Superior temporal gyrus (tissue), 1 donor: ENCODE data around the gene NOX5.
"Not testable (repeated sequence)": the region's sequence is repeated elsewhere in the genome, so short reads cannot be mapped to it uniquely, and the experiment has no call there.

ENCODE experiments used
- DNase-seq: peaks from one replicate; pipeline ENCODE4 v3.0.0-alpha.2; 2016; ENCODE audit errors: extremely low spot score

Gene NOX5

GRCh38 chr15:69058830-69059556 is 44.5 kb downstream of the NOX5 start:
- DNase-seq: peak; percentile 98

GRCh38 chr15:69059557-69059943 is 45.1 kb downstream of the NOX5 start:
- DNase-seq: no peak

DNA sequence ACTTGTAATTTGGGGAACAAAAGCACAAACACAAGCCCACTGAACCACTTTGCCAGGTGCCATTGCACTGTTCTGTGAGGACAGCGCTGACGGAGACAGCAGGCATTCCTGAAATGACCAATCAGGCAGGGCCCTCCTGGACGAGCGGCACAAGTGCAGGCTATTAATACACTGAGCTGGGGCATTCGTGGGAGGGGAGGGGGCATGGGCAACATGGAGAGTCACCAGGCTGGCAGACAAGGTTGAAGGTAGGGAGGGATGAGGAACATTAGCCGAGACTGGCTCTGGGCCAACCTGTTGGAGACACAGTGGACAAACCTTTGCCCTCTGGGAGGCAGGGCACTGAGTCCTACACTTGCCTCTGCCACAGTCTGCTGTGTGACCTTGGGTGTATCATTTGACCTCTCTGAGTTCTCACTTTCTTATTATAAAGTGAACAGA is 45.6 kb downstream of the NOX5 start:
- no peak for DNase-seq

GRCh38 chr15:69060744-69061143 is 46.2 kb downstream of the NOX5 start:
- DNase-seq: no peak

- DNase-seq: no peak
Observed at GRCh38 chr15:69061414-69061842, 46.9 kb downstream of the NOX5 start.

DNA sequence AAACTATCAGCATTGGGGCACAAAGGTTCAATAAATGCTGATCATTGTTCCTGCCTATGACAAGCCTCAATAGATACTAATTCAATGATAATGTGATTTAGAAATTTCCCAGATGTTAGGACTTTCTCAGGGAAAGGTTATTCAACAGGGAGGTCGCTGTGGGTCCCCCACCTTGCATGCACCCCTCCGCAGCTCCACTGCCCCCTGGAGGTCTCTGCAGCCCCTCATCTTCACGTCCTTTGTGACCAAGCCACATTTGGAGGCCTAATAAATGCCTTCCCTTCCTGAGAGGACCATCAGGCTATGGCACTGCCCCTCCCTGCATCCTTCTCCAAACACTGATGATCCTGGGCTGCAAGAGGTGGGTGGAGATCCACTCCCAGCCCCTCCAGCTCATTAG is 50.2 kb downstream of the NOX5 start:
- no peak for DNase-seq

- DNase-seq: no peak
Observed at GRCh38 chr15:69066007-69066995, 51.8 kb downstream of the NOX5 start.

DNA sequence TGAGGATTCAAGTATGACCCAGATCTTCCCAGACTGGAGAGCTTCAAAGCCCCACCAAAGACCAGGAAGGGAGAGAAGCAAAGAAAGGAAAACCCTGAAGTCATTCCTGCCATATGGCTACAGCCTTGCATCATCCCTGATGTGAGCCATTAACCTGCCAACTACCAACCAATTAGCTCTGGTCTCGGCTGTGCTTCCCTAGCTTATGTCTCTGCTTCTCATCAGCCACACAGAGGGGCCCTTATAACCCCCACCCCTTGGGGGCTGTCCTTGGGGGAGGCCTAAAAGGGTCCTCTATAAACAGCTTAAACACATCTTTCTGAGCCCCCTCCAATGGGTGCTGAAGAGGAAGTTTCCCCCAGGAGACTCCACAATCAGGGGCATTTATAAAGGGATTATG is 52.8 kb downstream of the NOX5 start:
- no peak for DNase-seq

DNA sequence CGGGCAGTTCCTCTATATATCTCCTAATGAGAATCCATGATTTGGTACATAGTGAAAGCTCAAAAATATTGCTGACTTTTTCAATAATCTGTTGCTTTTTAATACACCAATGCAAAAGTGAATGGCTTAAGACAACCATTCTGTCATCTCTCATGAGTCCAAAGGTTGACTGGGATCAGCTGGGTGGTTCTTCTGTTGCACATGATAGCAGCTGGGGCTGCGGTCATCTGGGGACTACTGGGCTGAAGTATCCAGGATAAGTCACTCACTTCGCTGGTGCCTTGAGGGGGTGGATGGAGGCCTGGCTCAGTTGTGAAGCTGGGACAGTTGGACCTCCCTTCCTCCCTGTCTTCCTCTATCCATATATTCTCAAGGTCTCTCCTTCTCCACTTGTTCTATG is 53.7 kb downstream of the NOX5 start:
- no peak for DNase-seq

DNA sequence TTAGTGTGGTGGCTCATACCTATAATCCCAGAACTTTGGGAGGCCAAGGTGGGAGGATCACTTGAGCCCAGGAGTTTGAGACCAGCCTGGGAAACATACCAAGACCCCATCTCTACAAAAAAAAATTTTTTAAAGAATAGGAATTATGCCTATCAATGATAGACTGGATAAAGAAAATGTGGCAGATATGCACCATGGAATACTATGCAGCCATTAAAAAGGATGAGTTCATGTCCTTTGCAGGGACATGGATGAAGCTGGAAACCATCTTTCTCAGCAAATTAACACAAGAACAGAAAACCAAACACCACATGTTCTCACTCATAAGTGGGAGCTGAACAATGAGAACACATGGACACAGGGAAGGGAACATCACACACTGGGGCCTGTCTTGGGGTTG is 54.8 kb downstream of the NOX5 start:
- DNase-seq: not testable (repeated sequence)

DNA sequence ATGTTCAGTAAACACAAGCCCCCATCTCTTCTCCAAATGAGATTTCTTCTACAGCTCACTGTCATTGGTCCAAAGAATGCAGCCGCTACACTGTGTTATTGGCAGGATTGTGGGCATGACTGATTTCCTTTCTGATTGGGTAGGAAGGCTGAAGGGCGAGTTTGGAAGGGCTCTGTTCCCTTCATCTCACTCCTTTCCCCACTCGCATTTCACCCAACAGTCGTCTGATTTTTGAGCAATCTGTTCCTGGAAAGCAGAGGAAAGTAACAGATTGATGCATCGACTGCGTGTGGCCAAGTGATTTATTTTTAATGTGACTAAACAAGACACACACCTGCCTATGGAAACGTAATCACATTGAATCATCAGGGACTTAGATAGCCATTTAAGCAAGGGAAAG is 55.5 kb downstream of the NOX5 start:
- no peak for DNase-seq

DNA sequence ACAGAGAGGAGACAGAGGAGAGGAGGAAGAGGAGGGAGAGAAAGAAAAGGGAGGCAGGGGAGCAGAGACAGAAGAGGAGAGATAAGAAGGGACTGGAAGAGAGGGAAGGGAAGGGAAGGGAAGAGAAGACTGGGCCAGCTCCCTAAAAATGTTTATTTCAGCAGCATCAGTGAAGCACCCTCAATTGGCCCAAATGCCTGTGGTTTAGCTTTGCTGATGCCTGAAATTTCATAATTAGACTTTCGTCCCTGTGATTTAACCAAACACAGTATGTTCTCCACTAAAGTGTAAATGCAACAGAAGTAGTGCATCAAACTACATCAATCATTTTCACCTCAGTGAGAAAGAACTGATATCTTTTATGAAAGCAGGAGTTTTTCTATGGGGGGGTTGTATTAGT is 55.9 kb downstream of the NOX5 start:
- DNase-seq: no peak

DNA sequence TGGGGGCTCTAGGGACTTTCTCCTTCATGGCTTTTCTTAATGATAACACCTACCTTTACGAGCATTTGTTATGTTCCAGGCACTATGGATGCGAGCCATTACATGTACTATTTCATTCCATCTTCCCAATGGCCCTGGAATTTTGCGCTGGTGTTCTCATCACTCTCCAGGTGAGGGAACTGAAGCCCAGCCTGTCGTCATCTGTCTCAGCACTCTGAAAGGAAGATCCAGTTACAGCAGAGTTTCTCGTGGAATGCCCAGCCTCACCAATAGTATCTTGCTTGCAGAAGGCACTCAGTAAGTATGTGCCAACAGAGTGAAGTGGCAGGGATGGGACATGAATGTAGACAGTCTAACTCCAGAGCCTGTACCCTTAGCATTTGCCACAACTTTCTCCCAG is 56.8 kb downstream of the NOX5 start:
- no peak for DNase-seq

DNA sequence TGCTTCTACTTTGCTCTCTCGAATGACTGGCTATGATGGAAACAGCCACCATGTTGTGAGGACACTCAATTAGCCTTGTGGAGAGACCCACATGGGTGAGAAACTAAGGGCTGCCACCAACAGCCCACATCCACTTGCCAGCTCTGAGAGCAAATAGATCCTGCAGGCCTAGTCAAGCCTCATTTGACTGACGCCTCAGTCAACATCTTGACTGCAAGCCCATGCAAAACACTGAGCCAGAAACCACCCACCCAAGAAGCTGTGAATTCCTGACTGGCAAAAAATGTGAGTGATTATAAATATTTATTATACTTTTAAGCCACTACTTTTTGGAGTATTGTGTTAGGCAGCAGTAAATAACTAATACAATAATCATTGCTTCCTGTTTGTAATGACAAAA is 58.4 kb downstream of the NOX5 start:
- no peak for DNase-seq

DNA sequence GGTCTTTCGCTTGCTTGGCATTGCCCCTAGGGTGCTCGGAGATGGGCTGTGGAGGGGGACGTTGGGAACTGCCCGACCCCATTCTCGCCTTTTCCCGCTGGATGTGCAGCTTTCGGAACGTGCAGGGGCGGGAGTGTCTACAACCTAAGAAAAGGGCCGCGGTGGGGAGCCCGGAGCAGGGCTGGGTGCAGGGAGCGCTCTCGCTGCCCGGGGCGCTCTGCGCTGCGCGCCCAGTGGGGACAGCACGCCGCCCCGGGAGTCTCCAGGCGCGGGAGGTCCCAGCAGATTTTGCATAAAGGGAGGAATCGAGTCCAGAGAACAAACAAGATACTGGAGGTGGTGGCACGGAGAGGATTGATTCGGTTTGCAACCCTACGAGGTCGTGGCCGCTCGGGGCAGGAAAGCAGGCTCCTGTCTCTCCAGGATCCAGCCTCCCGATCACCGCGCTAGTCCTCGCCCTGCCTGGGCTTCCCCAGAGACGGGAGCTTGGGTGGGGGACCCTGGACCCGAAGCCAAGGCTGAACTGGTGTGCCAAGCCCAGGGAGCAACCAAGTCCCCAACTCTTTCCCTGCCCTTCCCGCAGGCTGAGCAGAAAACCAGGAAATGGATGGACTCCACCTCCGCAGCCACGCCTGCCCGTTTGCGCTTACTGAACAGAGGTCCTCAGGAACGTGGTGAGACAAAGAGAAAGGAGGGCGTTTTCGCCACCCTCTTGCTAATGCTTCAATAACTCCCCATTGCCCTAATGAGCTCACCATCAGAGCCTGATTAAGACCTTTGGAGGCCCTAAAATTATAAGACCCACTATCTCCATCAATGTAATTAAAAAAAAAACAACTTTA is 59.7 kb downstream of the NOX5 start:
- DNase-seq: peak; percentile 33

- no peak for DNase-seq
Observed at GRCh38 chr15:69074843-69075224, 60.3 kb downstream of the NOX5 start.

DNA sequence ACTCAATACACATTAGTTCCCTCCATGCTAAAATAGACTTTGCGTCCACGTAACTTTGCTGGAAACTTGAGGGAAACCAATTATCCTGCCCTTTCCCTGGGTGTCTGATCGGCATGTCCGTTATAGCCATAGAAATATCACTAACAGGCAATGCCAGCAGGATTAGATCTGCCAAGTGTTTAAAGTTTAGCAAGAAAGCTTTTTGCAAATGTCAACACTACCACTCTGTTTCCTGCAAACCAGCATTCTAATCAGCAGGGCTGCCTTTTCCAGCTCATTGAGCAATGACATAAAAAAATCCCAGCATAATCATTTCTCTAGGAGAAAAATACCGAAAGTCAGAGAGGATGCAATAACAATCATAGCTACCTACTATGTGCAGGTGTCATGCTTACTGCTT is 60.9 kb downstream of the NOX5 start:
- DNase-seq: no peak

GRCh38 chr15:69076756-69077155 is 62.3 kb downstream of the NOX5 start:
- DNase-seq: no peak

- no peak for DNase-seq
Observed at GRCh38 chr15:69078638-69079037, 64.1 kb downstream of the NOX5 start.

DNA sequence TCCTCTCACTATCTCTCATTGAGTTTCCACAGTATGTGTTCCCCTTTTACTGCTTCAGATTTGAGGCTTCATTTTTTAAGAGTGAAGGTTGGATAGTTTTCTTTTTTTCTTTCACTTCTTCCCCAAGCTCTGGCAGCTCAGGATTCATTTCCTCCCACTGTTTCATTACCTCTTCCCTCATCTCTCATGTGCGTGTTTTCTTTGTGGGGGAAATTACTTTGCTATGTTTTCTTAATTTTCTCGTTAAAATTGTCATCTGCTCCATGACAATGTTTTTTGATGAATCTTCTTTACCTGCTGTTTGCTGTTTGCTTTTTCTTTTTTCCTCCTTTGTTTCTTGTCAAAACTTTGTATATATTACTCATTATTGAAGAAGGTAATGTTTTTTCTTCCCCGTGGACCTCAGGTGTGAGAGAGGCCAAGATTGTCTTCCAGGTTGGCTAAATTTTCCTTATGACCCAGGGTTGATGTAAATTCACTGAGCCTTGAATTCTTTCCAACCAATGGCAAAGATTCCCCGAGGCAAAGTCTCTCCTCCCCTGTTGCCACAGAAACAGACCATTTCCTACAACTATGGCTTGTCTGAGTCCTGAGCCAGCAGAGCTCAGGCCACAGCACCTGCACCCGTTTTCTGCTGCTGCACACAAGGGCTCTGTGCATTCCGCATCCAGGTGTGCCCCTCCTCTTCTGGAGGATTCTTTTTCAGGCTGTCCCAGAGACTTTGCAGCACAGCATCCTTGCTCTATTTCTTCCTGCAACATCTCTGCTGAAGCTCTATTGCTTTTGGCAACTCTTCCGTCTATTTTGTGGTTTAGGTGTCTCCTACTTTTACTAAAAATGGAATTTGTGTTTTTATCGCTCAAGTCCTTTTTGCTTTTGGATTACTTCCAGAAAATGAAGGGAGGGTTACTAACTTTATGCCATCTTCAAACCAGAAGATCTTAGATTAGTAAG is 66.1 kb downstream of the NOX5 start:
- no peak for DNase-seq
